BLaER1 treated with 17β-estradiol and CSF1 and Interleukin-3, amounts not matched to agents 10 nM and 100 nM (cell line): ENCODE measurements around the gene ANKFY1.
"Not testable (repeated sequence)": the region's sequence is repeated elsewhere in the genome, so short reads cannot be mapped to it uniquely, and the experiment has no call there.

Experiments used
- H3K27ac ChIP-seq, 11 experiments: shearing (Covaris generic); formaldehyde crosslinking; 2 replicates each; pipeline ENCODE4 v1.8.1; 2022
- H3K27me3 ChIP-seq, 11 experiments: shearing (Covaris generic); formaldehyde crosslinking; 2 replicates each; pipeline ENCODE4 v1.8.1; 2022
- H3K36me3 ChIP-seq, 11 experiments: shearing (Covaris generic); formaldehyde crosslinking; 2 replicates each; pipeline ENCODE4 v1.8.1; 2022
- H3K4me1 ChIP-seq, 10 experiments: shearing (Covaris generic); formaldehyde crosslinking; 2 replicates each; pipeline ENCODE4 v1.8.1; 2022
- H3K4me2 ChIP-seq, 11 experiments: shearing (Covaris generic); formaldehyde crosslinking; 2 replicates each; pipeline ENCODE4 v1.8.1; 2022
- H3K4me3 ChIP-seq, 10 experiments: shearing (Covaris generic); formaldehyde crosslinking; 2 replicates each; pipeline ENCODE4 v1.8.1; 2022
- H3K9ac ChIP-seq, 11 experiments: shearing (Covaris generic); formaldehyde crosslinking; 2 replicates each; pipeline ENCODE4 v1.8.1; 2022
- H3K9me3 ChIP-seq, 11 experiments: shearing (Covaris generic); formaldehyde crosslinking; replicated peaks in 1 of 11; 2 replicates each; pipeline ENCODE4 v1.8.1; 2022
- H4K20me1 ChIP-seq, 11 experiments: shearing (Covaris generic); formaldehyde crosslinking; 2 replicates each; pipeline ENCODE4 v1.8.1; 2022
- Cebpa-rat ChIP-seq, 11 experiments: shearing (Covaris generic); IDR thresholded peaks; 2 replicates each; pipeline ENCODE4 v1.8.1; 2022

ANKFY1 gene

DNA sequence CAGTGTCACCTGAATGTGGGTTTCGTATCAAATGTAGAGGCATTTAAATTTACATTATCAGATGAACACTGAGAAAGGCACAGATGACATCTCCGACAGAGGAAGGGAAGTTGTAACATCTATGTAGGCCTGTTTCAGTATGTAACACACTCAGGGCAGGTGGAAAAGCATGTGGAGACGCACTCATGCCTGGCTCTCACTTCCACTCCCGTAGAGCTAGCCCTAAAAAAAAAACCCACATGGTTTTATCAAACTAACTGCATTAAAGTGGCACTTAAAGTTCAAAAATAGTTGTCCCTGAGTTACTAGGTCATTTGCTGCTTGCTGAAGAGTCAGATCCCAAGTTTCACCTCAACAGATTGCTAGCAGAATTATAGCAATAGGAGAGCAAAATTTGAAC is 6.1 kb upstream of the ANKFY1 start:
- H3K9ac ChIP-seq: no peak overlapping the region
- no peak for TF ChIP-seq Cebpa-rat (IDR thresholded peaks at IDR 0.05)
- peaks cover 0 to 11% (median 0%) of the 10 kb centered on the region in 11 experiments; a peak in 5 of 22 replicates for H3K9me3 ChIP-seq
- peaks cover 6 to 55% (median 25%) of the 10 kb centered on the region in 11 experiments; a peak in 16 of 22 replicates for H4K20me1 ChIP-seq
- H3K27me3 ChIP-seq: no peaks in the 10 kb centered on the region
- H3K4me3 ChIP-seq: no peak overlapping the region
- H3K27ac ChIP-seq: no peak overlapping the region
- H3K36me3 ChIP-seq: peaks cover 69 to 81% (median 71%) of the 10 kb centered on the region in 11 experiments
- peaks cover 0 to 21% (median 10%) of the 10 kb centered on the region in 10 experiments; a peak in 17 of 20 replicates for H3K4me1 ChIP-seq
- no peak overlapping the region for H3K4me2 ChIP-seq

DNA sequence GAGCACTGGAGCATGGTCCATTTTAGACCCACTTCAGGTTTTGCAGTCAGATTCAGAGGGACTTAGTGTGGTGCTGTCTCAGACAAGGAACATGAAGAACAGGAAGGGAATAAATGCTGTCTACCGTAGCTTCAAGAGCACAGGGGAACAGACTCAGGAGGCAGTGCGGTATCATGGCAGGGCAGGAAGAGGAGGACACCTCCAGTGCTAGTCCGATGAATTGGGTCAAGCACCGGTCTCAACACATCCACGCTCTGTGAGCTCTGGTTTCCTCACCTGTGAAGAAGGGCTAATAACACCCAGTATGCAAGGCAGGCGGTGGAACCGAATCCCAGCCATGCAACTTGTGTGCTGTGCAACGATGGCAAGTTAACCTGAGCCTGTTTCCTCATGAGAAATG is 3.6 kb upstream of the ANKFY1 start:
- peak overlapping the region in 3 of 11 experiments; percentile 45 to 58 (median 49); a peak in 3 of 22 replicates for H3K4me2 ChIP-seq
- peaks cover 0 to 11% (median 0%) of the 10 kb centered on the region in 11 experiments; a peak in 5 of 22 replicates for H3K9me3 ChIP-seq
- H3K27ac ChIP-seq: no peak overlapping the region
- no peaks in the 10 kb centered on the region for H3K27me3 ChIP-seq
- H3K4me1 ChIP-seq: peaks cover 15 to 37% (median 24%) of the 10 kb centered on the region in 10 experiments
- peaks cover 0 to 38% (median 9%) of the 10 kb centered on the region in 11 experiments; a peak in 14 of 22 replicates for H4K20me1 ChIP-seq
- no peak for TF ChIP-seq Cebpa-rat (IDR thresholded peaks at IDR 0.05)
- peaks cover 47 to 56% (median 50%) of the 10 kb centered on the region in 11 experiments for H3K36me3 ChIP-seq
- no peak overlapping the region for H3K9ac ChIP-seq
- no peak overlapping the region for H3K4me3 ChIP-seq

DNA sequence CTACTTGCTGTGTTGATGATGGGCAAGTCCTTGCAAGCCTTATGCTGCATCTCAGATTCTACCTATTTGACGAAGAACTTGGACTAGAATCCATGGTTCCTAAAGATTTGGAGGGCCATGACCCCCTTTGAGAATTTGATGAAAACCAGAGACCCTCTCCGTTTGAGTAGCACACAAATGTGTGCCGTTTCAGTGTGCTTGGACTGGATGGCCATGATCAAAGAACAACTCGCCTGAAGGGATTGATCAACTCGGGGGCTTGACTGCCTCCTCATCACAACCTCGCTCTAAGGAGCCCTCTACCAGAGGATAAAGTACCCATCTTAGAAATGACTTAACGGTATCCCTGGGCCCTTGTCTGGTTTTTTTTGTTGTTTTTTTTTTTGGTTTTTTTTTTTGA is 2.8 kb upstream of the ANKFY1 start:
- no peak for TF ChIP-seq Cebpa-rat (IDR thresholded peaks at IDR 0.05)
- Histone ChIP-seq H3K4me1 (peaks cover 23 to 45% (median 32%) of the 10 kb centered on the region in 10 experiments), H3K27ac (no peak overlapping the region), H3K9ac (no peak overlapping the region), H4K20me1 (peaks cover 0 to 44% (median 15%) of the 10 kb centered on the region in 11 experiments; a peak in 15 of 22 replicates), H3K27me3 (no peaks in the 10 kb centered on the region), H3K4me3 (no peak overlapping the region), H3K36me3 (peaks cover 46 to 55% (median 50%) of the 10 kb centered on the region in 11 experiments), H3K4me2 (no peak overlapping the region), H3K9me3 (peaks cover 0 to 17% (median 5%) of the 10 kb centered on the region in 11 experiments; a peak in 16 of 22 replicates)

DNA sequence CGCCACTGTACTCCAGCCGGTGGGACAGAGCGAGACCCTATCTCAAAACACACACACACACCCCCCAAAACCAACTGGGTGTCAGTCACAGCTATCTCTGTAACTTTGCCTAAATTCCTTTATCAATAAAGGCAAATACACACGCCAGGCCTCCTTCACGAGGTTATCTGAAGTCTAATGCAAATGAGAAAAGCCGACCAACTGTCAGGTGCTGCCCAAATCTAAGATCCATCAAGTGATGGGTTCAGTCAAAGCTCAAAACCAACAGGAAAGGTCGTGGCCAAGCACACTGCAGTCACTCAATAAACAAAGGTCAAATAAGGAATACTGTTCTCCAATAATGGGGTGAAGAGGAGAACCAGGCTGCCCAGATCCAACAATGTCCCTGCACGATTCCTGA is 1.1 kb downstream of the ANKFY1 start:
- no peak for TF ChIP-seq Cebpa-rat (IDR thresholded peaks at IDR 0.05)
- H3K9me3 ChIP-seq: peaks cover 35 to 45% (median 43%) of the 10 kb centered on the region in 11 experiments
- peaks cover under 1 to 54% (median 26%) of the 10 kb centered on the region in 11 experiments; a peak in 16 of 22 replicates for H4K20me1 ChIP-seq
- H3K9ac ChIP-seq: peak overlapping the region; percentile 93 to 98 (median 97)
- H3K36me3 ChIP-seq: peaks cover 48 to 56% (median 53%) of the 10 kb centered on the region in 11 experiments
- H3K27ac ChIP-seq: peak overlapping the region; percentile 88 to 97 (median 94); a peak in 21 of 22 replicates
- H3K4me1 ChIP-seq: peaks cover 22 to 35% (median 28%) of the 10 kb centered on the region in 10 experiments
- H3K27me3 ChIP-seq: no peaks in the 10 kb centered on the region
- peak overlapping the region; percentile 90 to 99 (median 94) for H3K4me3 ChIP-seq
- H3K4me2 ChIP-seq: peak overlapping the region; percentile 86 to 98 (median 95)

DNA sequence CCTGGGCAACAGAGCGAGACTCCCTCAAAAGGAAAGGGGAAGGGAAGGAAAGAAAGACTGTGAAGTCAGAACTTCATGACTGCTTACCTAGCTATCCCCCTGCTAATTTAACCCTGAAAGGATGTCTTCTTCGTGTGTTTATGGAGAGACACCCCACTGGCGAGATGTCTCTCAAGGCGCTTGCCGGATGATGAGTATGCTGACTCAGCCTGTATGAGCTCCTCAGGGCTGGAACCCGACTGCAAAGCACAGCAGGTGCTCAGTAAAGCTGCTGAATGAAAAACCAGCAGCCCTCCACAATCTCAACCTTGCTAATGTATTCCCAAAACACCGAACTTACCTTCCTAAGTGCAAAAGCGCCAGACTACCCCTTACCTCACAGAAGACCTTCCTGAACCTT is 2.3 kb downstream of the ANKFY1 start:
- peaks cover 13 to 61% (median 39%) of the 10 kb centered on the region in 11 experiments; a peak in 19 of 22 replicates for H4K20me1 ChIP-seq
- TF ChIP-seq Cebpa-rat (IDR thresholded peaks at IDR 0.05): no peak
- no peaks in the 10 kb centered on the region for H3K27me3 ChIP-seq
- H3K27ac ChIP-seq: no peak overlapping the region
- peak overlapping the region in 3 of 10 experiments; percentile 93 to 99 (median 98); a peak in 4 of 20 replicates for H3K4me3 ChIP-seq
- H3K9ac ChIP-seq: 0 out of 22 replicates have a peak overlapping the region, but pooled peaks of 1 of the 11 experiments have one; percentile 95
- H3K9me3 ChIP-seq: peaks cover 35 to 52% (median 48%) of the 10 kb centered on the region in 11 experiments
- H3K4me2 ChIP-seq: peak overlapping the region in 9 of 11 experiments; percentile 16 to 98 (median 93); a peak in 13 of 22 replicates
- peaks cover 21 to 40% (median 28%) of the 10 kb centered on the region in 10 experiments for H3K4me1 ChIP-seq
- peaks cover 46 to 61% (median 58%) of the 10 kb centered on the region in 11 experiments for H3K36me3 ChIP-seq

DNA sequence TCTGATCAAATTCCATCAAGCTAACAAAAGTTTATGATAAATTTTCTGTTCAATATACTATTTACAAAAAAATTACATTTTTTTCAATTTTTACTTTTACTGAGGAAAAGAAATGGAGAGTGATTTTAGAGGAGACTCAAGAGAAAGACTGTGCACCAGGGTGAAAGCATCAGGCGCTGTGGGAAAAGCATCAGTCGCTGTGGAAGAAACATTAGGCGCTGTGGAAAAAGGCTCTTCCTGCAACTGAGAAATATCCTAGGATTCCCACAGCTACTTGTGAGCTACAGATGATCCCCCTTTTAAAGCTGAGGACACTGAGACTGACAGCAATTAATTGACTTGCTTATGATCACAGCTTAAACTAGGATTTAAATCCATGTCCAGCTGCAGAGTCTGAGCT is 4.9 kb downstream of the ANKFY1 start:
- Histone ChIP-seq H4K20me1 (peaks cover 36 to 87% (median 64%) of the 10 kb centered on the region in 11 experiments; a peak in 21 of 22 replicates), H3K36me3 (peaks cover 50 to 84% (median 77%) of the 10 kb centered on the region in 11 experiments), H3K4me3 (peak overlapping the region in 7 of 10 experiments; percentile 9 to 41 (median 21); a peak in 5 of 20 replicates), H3K27me3 (no peaks in the 10 kb centered on the region), H3K9ac (no peak overlapping the region), H3K4me1 (peaks cover 13 to 30% (median 19%) of the 10 kb centered on the region in 10 experiments), H3K4me2 (no peak overlapping the region), H3K9me3 (peaks cover 35 to 52% (median 49%) of the 10 kb centered on the region in 11 experiments), H3K27ac (no peak overlapping the region)
- TF ChIP-seq Cebpa-rat (IDR thresholded peaks at IDR 0.05): no peak

DNA sequence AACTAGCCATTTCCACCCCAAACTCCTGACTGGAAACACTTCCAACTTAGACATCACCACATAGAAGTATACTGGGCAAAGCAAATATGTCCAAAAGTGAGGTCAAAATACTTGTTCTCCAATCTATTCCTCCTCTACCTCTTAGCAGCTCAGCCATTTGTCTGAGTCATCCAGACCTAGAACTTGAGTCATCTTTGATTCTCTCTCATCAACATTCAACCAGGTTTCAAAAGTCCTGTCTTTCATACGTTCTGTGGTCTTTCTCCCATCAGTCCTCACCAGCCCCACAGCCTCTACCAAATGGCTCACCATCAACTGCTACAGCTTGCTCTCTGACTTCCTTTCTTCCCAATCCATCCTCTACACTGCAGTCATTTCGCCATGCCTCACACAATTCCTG is 6.8 kb downstream of the ANKFY1 start:
- Histone ChIP-seq H4K20me1 (peaks cover 48 to 94% (median 71%) of the 10 kb centered on the region in 11 experiments; a peak in 21 of 22 replicates), H3K4me2 (peak overlapping the region in 1 of 11 experiments; percentile 24; a peak in 1 of 22 replicates), H3K27ac (no peak overlapping the region), H3K4me1 (peaks cover 1 to 20% (median 8%) of the 10 kb centered on the region in 10 experiments), H3K4me3 (no peak overlapping the region), H3K36me3 (peaks cover 49 to 93% (median 76%) of the 10 kb centered on the region in 11 experiments), H3K9me3 (peaks cover 35 to 51% (median 48%) of the 10 kb centered on the region in 11 experiments), H3K27me3 (no peaks in the 10 kb centered on the region), H3K9ac (no peak overlapping the region)
- no peak for TF ChIP-seq Cebpa-rat (IDR thresholded peaks at IDR 0.05)

DNA sequence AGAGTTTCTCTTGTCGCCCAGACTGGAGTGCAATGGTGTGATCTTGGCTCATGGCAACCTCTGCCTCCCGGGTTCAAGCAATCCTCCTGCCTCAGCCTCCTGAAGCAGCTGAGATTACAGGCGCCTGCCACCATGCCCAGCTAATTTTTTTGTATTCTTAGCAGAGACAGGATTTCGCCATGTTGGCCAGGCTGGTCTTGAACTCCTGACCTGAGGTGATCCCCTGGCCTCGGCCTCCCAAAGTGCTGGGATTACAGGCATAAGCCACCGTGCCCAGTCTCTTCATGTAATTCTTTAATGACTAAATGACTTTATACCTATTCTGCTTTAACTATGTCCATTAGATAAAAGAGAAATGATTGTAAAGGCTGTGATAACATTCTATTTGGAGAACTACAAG is 8.5 kb downstream of the ANKFY1 start:
- not testable (repeated sequence) for H3K27ac ChIP-seq, H3K4me2 ChIP-seq, H3K27me3 ChIP-seq, H3K4me3 ChIP-seq, H3K9ac ChIP-seq
- H3K9me3 ChIP-seq: peaks cover 23 to 35% (median 32%) of the 10 kb centered on the region in 11 experiments
- H3K4me1 ChIP-seq: peaks cover 0 to 10% (median 0%) of the 10 kb centered on the region in 10 experiments; a peak in 3 of 20 replicates
- peaks cover 32 to 83% (median 59%) of the 10 kb centered on the region in 11 experiments for H3K36me3 ChIP-seq
- peaks cover 49 to 94% (median 76%) of the 10 kb centered on the region in 11 experiments for H4K20me1 ChIP-seq

DNA sequence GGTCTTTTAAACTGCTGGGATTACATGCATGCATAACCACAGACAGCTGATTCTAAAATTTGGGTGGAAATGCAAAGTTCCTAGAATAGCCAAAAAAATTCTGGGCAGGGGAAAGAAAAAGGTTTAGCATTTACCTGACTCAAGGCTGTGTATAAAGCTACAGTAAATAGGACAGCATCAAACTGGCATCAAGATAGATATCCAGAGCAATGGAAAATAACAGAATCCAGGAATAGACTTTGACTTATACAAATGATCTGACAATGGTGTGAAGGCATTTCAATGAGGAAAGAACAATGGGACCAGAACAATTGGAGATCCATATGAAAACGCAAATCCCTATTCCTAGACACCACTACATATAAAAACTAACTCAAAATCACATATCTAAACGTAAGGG is 12.9 kb downstream of the ANKFY1 start:
- Histone ChIP-seq H4K20me1 (peaks cover 90 to 100% (median 100%) of the 10 kb centered on the region in 11 experiments), H3K4me3 (no peak overlapping the region), H3K4me2 (no peak overlapping the region), H3K4me1 (peaks cover 0 to 15% (median 5%) of the 10 kb centered on the region in 10 experiments; a peak in 6 of 20 replicates), H3K9me3 (no peaks in the 10 kb centered on the region), H3K27me3 (no peaks in the 10 kb centered on the region), H3K27ac (no peak overlapping the region), H3K36me3 (peaks cover 26 to 67% (median 46%) of the 10 kb centered on the region in 11 experiments), H3K9ac (no peak overlapping the region)
- no peak for TF ChIP-seq Cebpa-rat (IDR thresholded peaks at IDR 0.05)
